HL-60 (cell line): ENCODE results near the gene MXD3.

Experiments used
- DNase-seq, 2 experiments: peaks; one replicate each; pipeline ENCODE4 v3.0.0-alpha.2; 2010 to 2020; ENCODE audit warnings: low read depth in 1 of 2, low spot score in 1 of 2
- H3K27ac ChIP-seq: fragments of 250-450 bp; sonication (Bioruptor Pico); replicated peaks from 2 replicates; pipeline ENCODE4 v1.5.1; 2020; ENCODE audit warnings: mild to moderate bottlenecking, moderate library complexity
- H3K27me3 ChIP-seq: fragments of 250-450 bp; sonication (Bioruptor Pico); 2 replicates; pipeline ENCODE4 v1.5.1; 2021; ENCODE audit warnings: mild to moderate bottlenecking, moderate library complexity; ENCODE audit not compliant: insufficient read depth, poor library complexity, severe bottlenecking
- H3K4me3 ChIP-seq: replicated peaks from 2 replicates; pipeline ENCODE4 v1.5.1; 2011; ENCODE audit warnings: mild to moderate bottlenecking, control low read depth, low read length; ENCODE audit not compliant: insufficient read depth
- CTCF ChIP-seq: IDR thresholded peaks from one replicate; pipeline ENCODE4 v1.5.1; 2011; ENCODE audit warnings: low read length, control low read depth, inconsistent platforms; ENCODE audit not compliant: insufficient read depth
- GABPA ChIP-seq: IDR thresholded peaks from 2 replicates; pipeline ENCODE4 v1.6.1; 2012; ENCODE audit warnings: low read depth
- POLR2AphosphoS5 ChIP-seq: IDR thresholded peaks from 2 replicates; pipeline ENCODE4 v1.6.1; 2012; ENCODE audit warnings: low read depth
- REST ChIP-seq: IDR thresholded peaks from 2 replicates; pipeline ENCODE4 v1.6.1; 2012; ENCODE audit warnings: low read depth; ENCODE audit not compliant: insufficient replicate concordance
- SPI1 ChIP-seq: IDR thresholded peaks from 2 replicates; pipeline ENCODE4 v1.6.1; 2012; ENCODE audit warnings: low read depth, mild to moderate bottlenecking, borderline replicate concordance

MXD3 gene

GRCh38 chr5:177315411-177315810 lies 3.7 kb upstream of the MXD3 start:
- H3K4me3 ChIP-seq, result no peak overlapping the region
- no peak overlapping the region for H3K27ac ChIP-seq
- no peak for DNase-seq
- H3K27me3 ChIP-seq, result no peaks in the 10 kb centered on the region
- no peak for TF ChIP-seq GABPA
- TF ChIP-seq POLR2AphosphoS5, result no peak
- TF ChIP-seq CTCF, result no peak
- no peak for TF ChIP-seq REST
- TF ChIP-seq SPI1, result no peak

GRCh38 chr5:177314376-177315342 lies 3.0 kb upstream of the MXD3 start:
- no peak overlapping the region for H3K27ac ChIP-seq

More at GRCh38 chr5:177314376-177315342, 3.0 kb upstream of the MXD3 start:
- no peaks in the 10 kb centered on the region for H3K27me3 ChIP-seq
- TF ChIP-seq POLR2AphosphoS5 (no peak), SPI1 (no peak), GABPA (no peak), REST (no peak), CTCF (no peak)
- H3K4me3 ChIP-seq, result no peak overlapping the region
- no peak for DNase-seq
